Karpas-422 (cell line): ENCODE results near the gene ITGA7. TPM values are rescaled to one million over a fixed set of nuclear protein-coding genes. Genes with fewer than 3 reads are reported as not detected.
"Not testable (repeated sequence)": the region's sequence is repeated elsewhere in the genome, so short reads cannot be mapped to it uniquely, and the experiment has no call there.

Source experiments
- DNase-seq: peaks from one replicate; pipeline ENCODE4 v3.0.0-alpha.2; 2015
- H2AFZ ChIP-seq: fragments of 200-600 bp; sonication (generic); 2 replicates; pipeline ENCODE4 v1.6.1; 2014; ENCODE audit warnings: antibody characterized with exemption, low read length, mixed read lengths
- H3K27ac ChIP-seq: fragments of 200-600 bp; sonication (generic); 2 replicates; pipeline ENCODE4 v1.5.1; 2014; ENCODE audit warnings: mild to moderate bottlenecking, low read length, moderate library complexity
- H3K27me3 ChIP-seq: fragments of 200-600 bp; sonication (generic); 2 replicates; pipeline ENCODE4 v1.6.1; 2014; ENCODE audit warnings: low read length, mixed read lengths
- H3K36me3 ChIP-seq: fragments of 200-600 bp; sonication (generic); 2 replicates; pipeline ENCODE4 v1.6.1; 2014; ENCODE audit warnings: low read length, mixed read lengths; ENCODE audit not compliant: insufficient read depth
- H3K4me1 ChIP-seq: fragments of 200-600 bp; sonication (generic); 2 replicates; pipeline ENCODE4 v1.6.1; 2014; ENCODE audit warnings: mild to moderate bottlenecking, low read length, mixed read lengths
- H3K4me2 ChIP-seq: fragments of 200-600 bp; sonication (generic); 2 replicates; pipeline ENCODE4 v1.6.1; 2014; ENCODE audit warnings: low read length, low read depth, mild to moderate bottlenecking; ENCODE audit not compliant: poor library complexity, severe bottlenecking
- H3K4me3 ChIP-seq: fragments of 200-600 bp; sonication (generic); 2 replicates; pipeline ENCODE4 v1.5.1; 2014; ENCODE audit warnings: mild to moderate bottlenecking, antibody characterized with exemption, low read length, mixed read lengths
- H3K79me2 ChIP-seq: fragments of 200-600 bp; sonication (generic); 2 replicates; pipeline ENCODE4 v1.6.1; 2014; ENCODE audit warnings: mild to moderate bottlenecking, low read length, mixed read lengths
- H3K9ac ChIP-seq: fragments of 200-600 bp; sonication (generic); 2 replicates; pipeline ENCODE4 v1.6.0; 2014; ENCODE audit warnings: low read length
- H3K9me2 ChIP-seq: fragments of 200-600 bp; sonication (generic), shearing (Covaris generic); replicated peaks from 2 replicates; pipeline ENCODE4 v1.6.0; 2014; ENCODE audit warnings: mild to moderate bottlenecking, low read length, moderate library complexity; ENCODE audit not compliant: insufficient read depth
- H3K9me3 ChIP-seq: fragments of 300-700, 200-600 bp; sonication (generic); 2 replicates; pipeline ENCODE4 v1.6.1; 2014; ENCODE audit warnings: low read length, mixed read lengths
- H4K20me1 ChIP-seq: fragments of 200-600 bp; sonication (generic); 2 replicates; pipeline ENCODE4 v1.6.1; 2014; ENCODE audit warnings: mild to moderate bottlenecking, antibody characterized with exemption, low read length, low read depth; ENCODE audit not compliant: insufficient read depth
- total RNA-seq: library from RNA; depleted of rRNA; stranded (reverse); fragments of >200 nt; shearing (Covaris generic); gene quantifications from 2 replicates; pipeline ENCODE4 v1.2.3, GENCODE V29; 2014; ENCODE audit warnings: low replicate concordance

ITGA7 gene
- total RNA-seq, 1 experiment from 2014 or later: 0.78 TPM

DNA sequence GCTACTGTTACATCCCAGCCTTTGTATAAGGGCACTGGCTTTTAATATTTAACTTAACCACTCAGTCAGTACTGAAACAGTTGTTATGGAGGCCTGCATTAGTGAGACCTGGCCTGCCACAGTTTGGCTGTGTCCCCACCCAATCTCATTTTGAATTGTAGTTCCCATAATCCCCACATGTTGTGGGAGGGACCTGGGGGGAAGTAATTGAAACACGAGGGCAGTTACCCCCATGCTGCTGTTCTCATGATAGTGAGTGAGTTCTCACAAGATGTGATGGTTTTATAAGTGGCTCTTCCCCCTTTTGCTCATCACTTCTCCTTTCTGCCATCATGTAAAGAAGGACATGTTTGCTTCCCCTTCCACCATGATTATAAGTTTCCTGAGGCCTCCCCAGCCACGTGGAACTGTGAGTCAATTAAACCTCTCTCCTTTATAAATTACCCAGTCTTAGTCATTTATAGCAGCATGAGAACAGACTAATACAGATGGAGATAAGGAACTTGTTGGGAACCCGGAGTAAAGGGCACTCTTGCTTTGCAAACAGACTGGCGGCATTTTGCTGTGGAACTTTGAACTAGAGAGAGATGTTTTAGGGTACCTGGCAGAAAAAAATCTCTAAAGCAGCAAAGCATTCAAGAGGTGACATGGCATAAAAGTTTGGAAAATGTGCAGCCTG, 56.9 kb downstream of the ITGA7 start:
- H3K4me2 ChIP-seq, H3K9ac ChIP-seq, H3K27ac ChIP-seq, H3K36me3 ChIP-seq, H3K9me2 ChIP-seq, H3K9me3 ChIP-seq, H4K20me1 ChIP-seq, H2AFZ ChIP-seq, H3K27me3 ChIP-seq, H3K4me3 ChIP-seq, H3K79me2 ChIP-seq, H3K4me1 ChIP-seq: not testable (repeated sequence)
- DNase-seq: peak; percentile 48

GRCh38 chr12:55647027-55647426, 60.7 kb downstream of the ITGA7 start:
- Histone ChIP-seq H3K4me3 (no peak overlapping the region), H3K4me2 (peak overlapping the region; percentile 56), H3K9me2 (no peaks in the 10 kb centered on the region), H3K79me2 (no peaks in the 10 kb centered on the region), H3K27ac (no peak overlapping the region), H3K4me1 (peaks cover 17% of the 10 kb centered on the region), H3K27me3 (no peaks in the 10 kb centered on the region), H3K36me3 (no peaks in the 10 kb centered on the region), H4K20me1 (no peaks in the 10 kb centered on the region), H3K9ac (no peak overlapping the region), H2AFZ (peak overlapping the region; percentile 92), H3K9me3 (no peaks in the 10 kb centered on the region)
- no peak for DNase-seq

DNA sequence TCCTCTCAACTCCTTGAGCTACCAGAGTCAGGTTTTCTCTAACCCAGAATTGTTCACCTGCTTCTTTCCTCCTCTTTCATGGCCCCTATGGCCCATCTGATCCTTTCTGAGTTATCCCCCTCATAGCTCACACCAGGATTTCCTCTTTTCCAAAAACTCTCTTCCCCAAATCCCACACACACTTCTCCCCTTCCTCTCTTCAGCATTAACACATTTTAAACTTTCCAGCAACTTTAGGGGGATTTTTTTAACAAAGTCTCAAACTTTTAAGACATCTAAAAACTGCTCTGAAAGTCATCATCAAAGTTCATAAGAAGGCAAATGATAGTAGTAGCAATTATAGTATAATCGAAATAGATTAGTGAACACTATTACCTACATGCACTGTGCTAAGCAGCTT, 63.1 kb downstream of the ITGA7 start:
- Histone ChIP-seq H3K9me3 (no peaks in the 10 kb centered on the region), H3K27me3 (no peaks in the 10 kb centered on the region), H3K4me1 (peaks cover 22% of the 10 kb centered on the region), H3K36me3 (no peaks in the 10 kb centered on the region), H3K9ac (no peak overlapping the region), H3K79me2 (no peaks in the 10 kb centered on the region), H3K27ac (no peak overlapping the region), H4K20me1 (no peaks in the 10 kb centered on the region), H3K4me2 (no peak overlapping the region), H3K4me3 (no peak overlapping the region), H3K9me2 (no peaks in the 10 kb centered on the region), H2AFZ (no peak overlapping the region)
- no peak for DNase-seq

GRCh38 chr12:55642669-55643068, 65.0 kb downstream of the ITGA7 start:
- Histone ChIP-seq H3K4me3 (peak overlapping the region; percentile 19; the same call in 1 of the 2 replicates), H3K4me1 (peaks cover 22% of the 10 kb centered on the region), H2AFZ (peak overlapping the region; percentile 84), H4K20me1 (no peaks in the 10 kb centered on the region), H3K27ac (no peak overlapping the region), H3K9me3 (no peaks in the 10 kb centered on the region), H3K27me3 (no peaks in the 10 kb centered on the region), H3K9ac (no peak overlapping the region), H3K36me3 (no peaks in the 10 kb centered on the region), H3K9me2 (no peaks in the 10 kb centered on the region), H3K4me2 (peak overlapping the region; percentile 56), H3K79me2 (no peaks in the 10 kb centered on the region)
- peak; percentile 69 for DNase-seq

- Histone ChIP-seq H3K9me2 (no peaks in the 10 kb centered on the region), H3K4me3 (peak overlapping the region; percentile 19; the same call in 1 of the 2 replicates), H2AFZ (peak overlapping the region; percentile 84), H4K20me1 (no peaks in the 10 kb centered on the region), H3K4me1 (peaks cover 22% of the 10 kb centered on the region), H3K9ac (no peak overlapping the region), H3K79me2 (no peaks in the 10 kb centered on the region), H3K27me3 (no peaks in the 10 kb centered on the region), H3K36me3 (no peaks in the 10 kb centered on the region), H3K27ac (no peak overlapping the region), H3K9me3 (no peaks in the 10 kb centered on the region), H3K4me2 (peak overlapping the region; percentile 56)
- DNase-seq: peak; percentile 52
Observed at GRCh38 chr12:55642267-55642666, 65.4 kb downstream of the ITGA7 start.

DNA sequence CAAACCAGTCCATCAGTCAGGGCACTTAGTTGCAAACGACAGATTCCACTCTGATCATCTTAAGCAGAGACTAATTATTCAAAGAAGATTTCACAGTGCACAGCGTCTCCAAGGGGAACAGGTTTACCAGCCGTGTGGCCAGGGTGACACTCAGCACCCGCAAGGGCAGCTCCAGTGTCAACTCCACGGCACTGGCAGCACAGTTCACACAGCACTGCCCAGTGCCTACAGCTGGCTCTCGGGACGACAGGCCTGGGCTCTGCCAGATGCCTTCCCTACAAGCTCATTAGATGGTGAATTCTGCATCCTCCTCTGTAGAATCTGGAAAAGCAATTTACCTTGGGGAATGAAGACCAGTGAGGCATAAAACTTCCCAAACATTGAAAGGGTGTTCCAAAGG, 66.1 kb downstream of the ITGA7 start:
- H3K9ac ChIP-seq: no peak overlapping the region
- H3K4me3 ChIP-seq: no peak overlapping the region
- no peaks in the 10 kb centered on the region for H3K9me3 ChIP-seq
- no peaks in the 10 kb centered on the region for H3K79me2 ChIP-seq
- peaks cover 19% of the 10 kb centered on the region for H3K4me1 ChIP-seq
- no peak for DNase-seq
- H3K27ac ChIP-seq: no peak overlapping the region
- no peak overlapping the region for H2AFZ ChIP-seq
- H3K36me3 ChIP-seq: no peaks in the 10 kb centered on the region
- H3K27me3 ChIP-seq: no peaks in the 10 kb centered on the region
- H3K4me2 ChIP-seq: no peak overlapping the region
- H4K20me1 ChIP-seq: no peaks in the 10 kb centered on the region
- H3K9me2 ChIP-seq: no peaks in the 10 kb centered on the region

DNA sequence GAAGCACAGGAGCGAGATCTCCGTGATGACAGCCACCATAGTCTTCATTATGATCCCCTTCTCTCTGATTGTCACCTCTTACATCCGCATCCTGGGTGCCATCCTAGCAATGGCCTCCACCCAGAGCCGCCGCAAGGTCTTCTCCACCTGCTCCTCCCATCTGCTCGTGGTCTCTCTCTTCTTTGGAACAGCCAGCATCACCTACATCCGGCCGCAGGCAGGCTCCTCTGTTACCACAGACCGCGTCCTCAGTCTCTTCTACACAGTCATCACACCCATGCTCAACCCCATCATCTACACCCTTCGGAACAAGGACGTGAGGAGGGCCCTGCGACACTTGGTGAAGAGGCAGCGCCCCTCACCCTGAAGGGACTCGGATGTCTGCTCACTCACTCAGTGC, 70.2 kb downstream of the ITGA7 start:
- no peaks in the 10 kb centered on the region for H3K27me3 ChIP-seq
- H3K27ac ChIP-seq: no peak overlapping the region
- H3K9me2 ChIP-seq: no peaks in the 10 kb centered on the region
- H2AFZ ChIP-seq: no peak overlapping the region
- no peak overlapping the region for H3K4me2 ChIP-seq
- no peaks in the 10 kb centered on the region for H4K20me1 ChIP-seq
- H3K36me3 ChIP-seq: no peaks in the 10 kb centered on the region
- H3K79me2 ChIP-seq: no peaks in the 10 kb centered on the region
- no peak overlapping the region for H3K9ac ChIP-seq
- DNase-seq: no peak
- no peaks in the 10 kb centered on the region for H3K9me3 ChIP-seq
- H3K4me1 ChIP-seq: peaks cover 9% of the 10 kb centered on the region
- no peak overlapping the region for H3K4me3 ChIP-seq

GRCh38 chr12:55636853-55637252, 70.9 kb downstream of the ITGA7 start, which contains the start of gene OR10P1:
Gene OR10P1 (plus strand): TSS chr12:55636892. CDS start chr12:55636892, 0 bp downstream.
- Histone ChIP-seq H4K20me1 (no peaks in the 10 kb centered on the region), H3K4me1 (peaks cover 3% of the 10 kb centered on the region), H3K9me3 (no peaks in the 10 kb centered on the region), H3K27ac (no peak within 1 kb of the TSS), H3K4me2 (no peak within 1 kb of the TSS), H3K9ac (no peak within 1 kb of the TSS), H3K9me2 (no peaks in the 10 kb centered on the region), H2AFZ (no peak within 1 kb of the TSS), H3K36me3 (no peaks in the 10 kb centered on the region), H3K79me2 (no peaks in the 10 kb centered on the region), H3K4me3 (no peak within 1 kb of the TSS), H3K27me3 (no peaks in the 10 kb centered on the region)
- no peak for DNase-seq
